OCI-LY7 (cell line): Measurements from ENCODE around the gene ZNF525. TPM values are rescaled to one million over a fixed set of nuclear protein-coding genes. Genes with fewer than 3 reads are reported as not detected.

Source experiments
- BruUV-seq: library from RNA; stranded (reverse); fragments of 400-500 nt; replicated peaks from 2 replicates; lab custom pipeline; 2021; lab: Mats Ljungman, UMichigan
- CTCF ChIA-PET: fragments of 300-600 bp; sonication (Branson Sonifier 250); formaldehyde crosslinking; loops from one replicate; lab custom pipeline; 2022; ENCODE audit warnings: antibody characterized with exemption; ENCODE audit not compliant: unreplicated experiment; lab: Charles Lee
- POLR2A ChIA-PET: fragments of 300-600 bp; sonication (Branson Sonifier 250); formaldehyde crosslinking; loops from one replicate; lab custom pipeline; 2022; ENCODE audit warnings: antibody characterized with exemption; lab: Charles Lee
- DNase-seq: peaks from one replicate; pipeline ENCODE4 v3.0.0-alpha.2; 2015; ENCODE audit warnings: low spot score
- H2AFZ ChIP-seq: fragments of 200-600 bp; sonication (generic), shearing (Covaris generic); 2 replicates; pipeline ENCODE4 v1.6.1; 2014; ENCODE audit warnings: mild to moderate bottlenecking, antibody characterized with exemption, low read length, moderate library complexity
- H3K27ac ChIP-seq: fragments of 200-600 bp; sonication (generic); 2 replicates; pipeline ENCODE4 v1.5.1; 2014; ENCODE audit warnings: mixed run types, low read depth, mild to moderate bottlenecking, moderate library complexity, low read length, inconsistent platforms; ENCODE audit not compliant: poor library complexity, severe bottlenecking
- H3K36me3 ChIP-seq: fragments of 200-600 bp; sonication (generic); 2 replicates; pipeline ENCODE4 v1.6.1; 2014; ENCODE audit warnings: mild to moderate bottlenecking, antibody characterized with exemption, low read length, moderate library complexity, mixed read lengths; ENCODE audit not compliant: insufficient read depth
- H3K4me1 ChIP-seq: fragments of 200-600 bp; sonication (generic); 2 replicates; pipeline ENCODE4 v1.5.1; 2014; ENCODE audit warnings: mild to moderate bottlenecking, low read length; ENCODE audit not compliant: insufficient read depth, poor library complexity, severe bottlenecking
- H3K4me2 ChIP-seq: fragments of 200-600 bp; sonication (generic); 2 replicates; pipeline ENCODE4 v1.6.1; 2014; ENCODE audit warnings: mild to moderate bottlenecking, low read length
- H3K4me3 ChIP-seq: fragments of 200-600 bp; sonication (generic); 2 replicates; pipeline ENCODE4 v1.5.1; 2014; ENCODE audit warnings: mild to moderate bottlenecking, low read depth, low read length; ENCODE audit not compliant: poor library complexity, severe bottlenecking
- H3K79me2 ChIP-seq: fragments of 200-600 bp; sonication (generic); 2 replicates; pipeline ENCODE4 v1.6.1; 2016; ENCODE audit warnings: low read depth, mild to moderate bottlenecking, low read length, moderate library complexity, mixed read lengths; ENCODE audit not compliant: insufficient read depth
- H3K9me2 ChIP-seq: fragments of 200-600 bp; sonication (generic); 2 replicates; pipeline ENCODE4 v1.6.1; 2016; ENCODE audit warnings: mild to moderate bottlenecking, low read length, mixed read lengths; ENCODE audit not compliant: insufficient read depth
- H3K9me3 ChIP-seq: fragments of 200-600 bp; sonication (generic); 2 replicates; pipeline ENCODE4 v1.6.1; 2014; ENCODE audit warnings: mild to moderate bottlenecking, mixed run types, low read length, mixed read lengths
- H4K20me1 ChIP-seq: fragments of 200-600 bp; sonication (generic); 2 replicates; pipeline ENCODE4 v1.6.1; 2014; ENCODE audit warnings: mild to moderate bottlenecking, antibody characterized with exemption, low read length, moderate library complexity, mixed read lengths; ENCODE audit not compliant: insufficient read depth
- CTCF ChIP-seq: fragments of 200-600 bp; sonication (generic); conservative IDR thresholded peaks from 2 replicates; pipeline ENCODE4 v1.5.1; 2014; ENCODE audit warnings: mild to moderate bottlenecking, antibody characterized with exemption, low read length, moderate library complexity, mixed read lengths
- EZH2phosphoT487 ChIP-seq: fragments of 200-600 bp; sonication (generic); IDR thresholded peaks from 2 replicates; pipeline ENCODE4 v1.6.1; 2018; ENCODE audit warnings: low read depth, borderline replicate concordance, mild to moderate bottlenecking, mixed run types, antibody characterized with exemption, low read length, moderate library complexity, mixed read lengths
- intact Hi-C: fragments of 100-400 bp; cut with micrococcal nuclease; formaldehyde crosslinking; loops from one replicate; pipeline ENCODE4 v1.10.0; 2022; ENCODE audit not compliant: unreplicated experiment
- small RNA-seq: library from RNA; depleted of rRNA; stranded (forward); fragments of <200 nt; gene quantifications from one replicate; pipeline ENCODE3, GENCODE V24; 2014
- total RNA-seq, 2 experiments: library from RNA; depleted of rRNA in 1 of 2; stranded (reverse); fragments of >200 nt in 1 of 2; shearing (Covaris generic) in 1 of 2; gene quantifications; 2 replicates each; pipeline ENCODE4 v1.2.3, GENCODE V29; 2014 to 2022

ZNF525 gene
- total RNA-seq, 2 experiments from 2014 or later: 21.0 TPM

GRCh38 chr19:53432088-53432661 is 66.7 kb downstream of the ZNF525 start:
- no peak for TF ChIP-seq EZH2phosphoT487
- no peak for TF ChIP-seq CTCF
- DNase-seq: peak; percentile 15

More at GRCh38 chr19:53432088-53432661, 66.7 kb downstream of the ZNF525 start:
- H3K27ac ChIP-seq: peak overlapping the region; percentile 14
- H3K4me2 ChIP-seq: peak overlapping the region; percentile 98
- ChIA-PET CTCF (no interaction called here), POLR2A (no interaction called here)
- H3K9me2 ChIP-seq: no peaks in the 10 kb centered on the region
- BruUV-seq: no TSS peak
- H3K4me3 ChIP-seq: peak overlapping the region; percentile 84
- no peaks in the 10 kb centered on the region for H3K9me3 ChIP-seq
- no peaks in the 10 kb centered on the region for H4K20me1 ChIP-seq
- H3K79me2 ChIP-seq: peaks cover 15% of the 10 kb centered on the region
- peaks cover 41% of the 10 kb centered on the region for H3K36me3 ChIP-seq
- intact Hi-C loops: loop anchor here (5.0 kb wide), 1 partner anchor 235 kb away; no protein-coding TSS in a partner anchor
- H3K4me1 ChIP-seq: peaks cover 10% of the 10 kb centered on the region
- H2AFZ ChIP-seq: peak overlapping the region; percentile 66; the same call in 1 of the 2 replicates

Small RNA genes within 50 kb of the gene (small RNA-seq; reads per million reads assigned to genes)
- not detected for gene RPL39P36

Other genes starting within 250 kb of the ZNF525 start
- gene ZNF415, start 232.8 kb upstream of the ZNF525 start, total RNA-seq (2014; rRNA removed; shearing (Covaris generic)): 0.18 and 0.63 TPM in 2 replicates
- gene ZNF415, start 232.8 kb upstream of the ZNF525 start, total RNA-seq (2022): 0.51 and 0.89 TPM in 2 replicates
- gene ZNF347, start 206.7 kb upstream of the ZNF525 start, total RNA-seq (2014; rRNA removed; shearing (Covaris generic)): 11.6 and 11.8 TPM in 2 replicates
- gene ZNF347, start 206.7 kb upstream of the ZNF525 start, total RNA-seq (2022): 13.9 and 15.6 TPM in 2 replicates
- gene ZNF665, start 172.3 kb upstream of the ZNF525 start, total RNA-seq (2014; rRNA removed; shearing (Covaris generic)): 3.3 and 12.2 TPM in 2 replicates
- 9.8 and 12.2 TPM in 2 replicates for gene ZNF665, start 172.3 kb upstream of the ZNF525 start, total RNA-seq (2022)
- not detected in 2 replicates for gene ZNF677, start 110.8 kb upstream of the ZNF525 start, total RNA-seq (2014; rRNA removed; shearing (Covaris generic))
- gene ZNF677, start 110.8 kb upstream of the ZNF525 start, total RNA-seq (2022): not detected in 2 replicates
- not detected in 2 replicates for gene VN1R2, start 107.4 kb upstream of the ZNF525 start, total RNA-seq (2014; rRNA removed; shearing (Covaris generic))
- not detected in 2 replicates for gene VN1R2, start 107.4 kb upstream of the ZNF525 start, total RNA-seq (2022)
- gene VN1R4, start 98.0 kb upstream of the ZNF525 start, total RNA-seq (2014; rRNA removed; shearing (Covaris generic)): not detected in 2 replicates
- not detected in 2 replicates for gene VN1R4, start 98.0 kb upstream of the ZNF525 start, total RNA-seq (2022)
- gene ZNF845, start 32.0 kb upstream of the ZNF525 start, total RNA-seq (2014; rRNA removed; shearing (Covaris generic)): 7.2 and 7.7 TPM in 2 replicates
- gene ZNF845, start 32.0 kb upstream of the ZNF525 start, total RNA-seq (2022): 6.8 and 8.0 TPM in 2 replicates
- gene ZNF765, start 29.4 kb downstream of the ZNF525 start, total RNA-seq (2014; rRNA removed; shearing (Covaris generic)): 14.6 and 16.2 TPM in 2 replicates
- gene ZNF765, start 29.4 kb downstream of the ZNF525 start, total RNA-seq (2022): 14.2 and 17.4 TPM in 2 replicates
- 11.0 and 14.0 TPM in 2 replicates for gene ZNF761, start 66.3 kb downstream of the ZNF525 start, total RNA-seq (2014; rRNA removed; shearing (Covaris generic))
- gene ZNF761, start 66.3 kb downstream of the ZNF525 start, total RNA-seq (2022): 16.0 and 17.5 TPM in 2 replicates
- 5.9 TPM in 2 replicates for gene ZNF813, start 102.0 kb downstream of the ZNF525 start, total RNA-seq (2014; rRNA removed; shearing (Covaris generic))
- 6.6 and 6.7 TPM in 2 replicates for gene ZNF813, start 102.0 kb downstream of the ZNF525 start, total RNA-seq (2022)
- 12.3 and 16.2 TPM in 2 replicates for gene ZNF331, start 172.4 kb downstream of the ZNF525 start, total RNA-seq (2014; rRNA removed; shearing (Covaris generic))
- gene ZNF331, start 172.4 kb downstream of the ZNF525 start, total RNA-seq (2022): 23.7 and 26.3 TPM in 2 replicates